ENCODE results near the gene TLCD4.

DNA sequence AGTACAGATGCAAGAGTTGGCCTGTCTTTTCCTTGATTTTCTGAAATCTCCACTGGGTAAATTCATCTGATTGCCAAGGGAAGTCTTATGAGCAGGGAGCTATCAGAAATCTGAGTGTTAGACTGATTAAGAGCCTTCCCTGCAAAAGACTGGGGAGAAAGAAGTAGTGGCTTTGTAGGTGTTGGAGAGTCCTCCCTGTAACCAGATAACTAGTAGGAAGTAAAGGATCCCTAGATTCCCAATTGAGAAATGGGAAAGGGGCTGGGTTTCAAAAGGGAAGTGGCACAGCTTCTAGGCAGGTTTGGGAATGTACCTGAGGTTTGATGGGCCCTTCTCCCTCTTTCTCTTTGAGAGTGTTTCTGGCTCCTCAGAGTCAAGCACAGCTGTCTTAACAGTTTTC lies 2.1 kb downstream of the TLCD4 start:
- TF ChIP-seq, protein P1, sequence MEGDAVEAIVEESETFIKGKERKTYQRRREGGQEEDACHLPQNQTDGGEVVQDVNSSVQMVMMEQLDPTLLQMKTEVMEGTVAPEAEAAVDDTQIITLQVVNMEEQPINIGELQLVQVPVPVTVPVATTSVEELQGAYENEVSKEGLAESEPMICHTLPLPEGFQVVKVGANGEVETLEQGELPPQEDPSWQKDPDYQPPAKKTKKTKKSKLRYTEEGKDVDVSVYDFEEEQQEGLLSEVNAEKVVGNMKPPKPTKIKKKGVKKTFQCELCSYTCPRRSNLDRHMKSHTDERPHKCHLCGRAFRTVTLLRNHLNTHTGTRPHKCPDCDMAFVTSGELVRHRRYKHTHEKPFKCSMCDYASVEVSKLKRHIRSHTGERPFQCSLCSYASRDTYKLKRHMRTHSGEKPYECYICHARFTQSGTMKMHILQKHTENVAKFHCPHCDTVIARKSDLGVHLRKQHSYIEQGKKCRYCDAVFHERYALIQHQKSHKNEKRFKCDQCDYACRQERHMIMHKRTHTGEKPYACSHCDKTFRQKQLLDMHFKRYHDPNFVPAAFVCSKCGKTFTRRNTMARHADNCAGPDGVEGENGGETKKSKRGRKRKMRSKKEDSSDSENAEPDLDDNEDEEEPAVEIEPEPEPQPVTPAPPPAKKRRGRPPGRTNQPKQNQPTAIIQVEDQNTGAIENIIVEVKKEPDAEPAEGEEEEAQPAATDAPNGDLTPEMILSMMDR (IDR thresholded peaks at IDR 0.05), result no peak
- TF ChIP-seq EP300 (IDR thresholded peaks at IDR 0.05) (no peak), POLR2A (IDR thresholded peaks at IDR 0.05) (no peak)

Measured in ovary (tissue), 3 donors.